SKM-1 treated with dmso at 0.1 percent for 144 hours (cell line): ENCODE results near the gene MYRIP.
A peak's percentile ranks its signal among the peaks of the same experiment; 100 is the strongest.

Experiments
- DNase-seq: peaks from one replicate; lab custom pipeline; 2025; ENCODE audit not compliant: unreplicated experiment; lab: John Stamatoyannopoulos, UW

MYRIP gene

DNA sequence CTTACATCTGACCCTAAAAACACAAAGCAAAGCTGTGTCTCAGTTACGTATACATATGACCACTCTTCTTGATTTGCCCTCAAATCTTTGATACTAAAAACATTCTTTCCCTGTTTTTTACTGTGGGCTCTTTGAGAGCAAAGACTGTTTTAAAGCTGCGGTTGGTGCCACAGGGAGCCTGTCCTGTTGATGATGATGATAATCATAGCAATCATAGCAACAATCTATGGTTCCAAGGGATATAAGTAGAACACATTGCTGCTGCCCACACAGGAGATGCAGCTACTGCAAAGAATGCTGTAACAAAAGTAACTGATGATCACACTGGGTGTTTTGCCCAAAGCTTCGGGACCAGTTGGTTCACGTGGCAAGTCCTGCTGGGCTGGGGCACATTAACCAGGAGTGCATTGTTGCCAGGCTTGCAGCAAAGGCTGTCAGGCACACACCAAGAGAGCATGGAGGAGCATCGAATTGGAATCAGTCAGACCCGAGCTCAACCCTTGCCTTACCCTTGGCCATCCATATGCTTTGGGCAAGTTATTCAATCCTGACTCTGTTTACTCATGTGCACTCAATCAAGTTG is 368.7 kb downstream of the MYRIP start:
- DNase-seq = no peak

DNA sequence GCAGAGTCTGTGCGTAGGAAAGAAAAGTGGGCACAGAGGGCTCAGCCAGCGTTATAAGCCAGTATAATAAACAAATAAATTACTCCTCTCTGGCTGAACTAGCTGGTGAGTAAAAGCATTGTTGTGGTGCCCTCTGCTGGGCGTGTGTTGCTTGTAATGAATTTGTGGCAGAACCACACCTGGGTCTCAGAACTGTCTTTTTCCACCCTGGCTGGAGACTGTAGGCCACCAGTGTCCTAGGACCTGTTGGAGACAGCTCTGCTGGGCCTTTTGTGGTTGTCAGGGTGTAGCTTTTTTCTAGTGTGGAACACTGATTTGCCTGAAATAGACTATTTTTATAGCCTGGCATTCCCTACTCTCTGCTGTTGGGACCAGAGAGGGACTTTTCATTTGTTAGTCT is 369.6 kb downstream of the MYRIP start:
- no peak for DNase-seq

DNA sequence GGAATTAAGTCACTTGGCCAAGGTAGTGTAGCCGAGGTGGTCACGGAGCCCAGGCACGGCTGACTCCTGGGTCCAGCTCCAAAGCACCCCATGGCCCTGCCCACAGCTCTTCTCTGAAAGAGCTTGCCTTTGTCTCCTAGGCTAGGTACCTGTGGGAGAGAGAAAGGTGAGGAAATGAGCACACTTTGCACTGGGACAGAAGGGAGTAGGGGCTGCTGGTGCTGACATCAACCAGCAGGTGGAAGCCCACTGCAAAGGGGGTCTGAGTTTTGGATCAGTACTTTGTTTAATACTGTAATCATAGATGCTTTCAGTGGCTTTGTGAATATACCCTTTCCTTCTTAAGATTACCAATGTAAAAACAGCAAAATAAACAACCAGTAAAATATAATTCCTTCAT is 371.8 kb downstream of the MYRIP start:
- DNase-seq = no peak

DNA sequence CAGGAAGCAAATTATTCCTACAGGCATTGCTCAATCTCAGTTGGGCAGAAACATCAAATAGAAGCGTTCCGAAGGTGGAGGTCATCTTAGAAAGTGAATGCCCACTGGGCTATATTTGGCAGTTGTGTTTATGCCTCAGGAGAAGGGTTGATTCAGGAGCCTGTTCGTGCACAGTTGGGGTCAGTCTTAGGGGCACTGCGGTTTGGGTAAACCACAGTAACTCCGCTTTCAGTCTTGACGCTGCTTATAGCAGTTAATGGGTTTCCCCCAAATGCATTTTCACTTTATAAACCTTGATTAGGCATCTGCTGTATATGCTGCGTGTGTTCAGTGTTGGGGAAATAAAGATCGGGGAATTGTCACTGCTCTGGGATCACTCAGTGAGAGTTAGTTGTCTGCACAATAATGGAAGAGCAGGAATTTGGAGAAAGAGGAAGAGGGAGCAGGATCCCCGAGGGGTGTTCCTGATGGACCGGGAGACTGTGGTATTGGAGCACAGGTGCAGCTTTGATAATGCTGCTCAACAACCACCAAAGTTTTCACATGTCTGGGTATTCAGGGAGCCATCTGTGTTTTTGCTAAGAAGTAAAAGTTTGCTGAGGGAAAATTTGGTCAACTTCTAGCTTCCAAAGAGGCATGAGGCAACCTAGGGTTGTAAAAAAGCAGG is 375.8 kb downstream of the MYRIP start:
- DNase-seq = no peak

DNA sequence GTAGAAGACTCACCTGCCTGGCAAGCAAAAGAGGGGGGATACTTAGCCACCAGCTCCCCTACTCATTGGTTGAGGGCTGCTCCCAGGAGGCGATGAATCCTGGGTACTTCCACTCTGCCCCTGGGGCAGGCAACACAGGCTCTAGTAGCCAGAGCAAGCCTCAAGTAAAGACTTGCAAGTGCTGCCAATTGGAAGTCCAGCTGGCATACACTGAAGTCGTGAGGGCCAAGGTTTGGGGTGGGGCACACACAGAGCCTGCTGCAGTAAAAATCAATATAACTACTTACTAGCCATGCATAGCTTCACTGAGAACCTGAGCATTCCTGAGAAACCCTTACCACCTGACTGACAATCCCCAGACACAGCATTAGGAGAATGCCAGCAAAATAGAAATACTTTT is 377.1 kb downstream of the MYRIP start:
- DNase-seq = no peak

DNA sequence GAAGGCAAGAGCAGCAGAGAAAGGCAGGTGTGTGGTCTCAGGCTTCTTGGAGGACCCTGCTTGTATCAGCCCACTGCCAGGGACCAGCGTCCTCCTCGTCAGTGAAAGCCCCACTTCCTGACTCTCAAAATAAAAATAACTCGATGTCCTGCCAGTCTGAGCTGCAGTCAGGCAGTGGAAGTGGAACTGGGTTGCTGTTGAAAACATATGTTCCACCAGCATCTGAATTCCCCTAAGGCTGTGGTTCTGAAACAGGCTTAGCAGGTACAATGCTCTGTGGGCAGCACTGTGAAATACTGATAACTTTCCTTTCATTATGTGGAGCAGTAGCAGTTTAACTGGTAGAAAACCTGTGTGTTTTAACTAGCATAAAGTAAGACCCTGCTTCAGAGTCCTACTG is 378.5 kb downstream of the MYRIP start:
- no peak for DNase-seq

DNA sequence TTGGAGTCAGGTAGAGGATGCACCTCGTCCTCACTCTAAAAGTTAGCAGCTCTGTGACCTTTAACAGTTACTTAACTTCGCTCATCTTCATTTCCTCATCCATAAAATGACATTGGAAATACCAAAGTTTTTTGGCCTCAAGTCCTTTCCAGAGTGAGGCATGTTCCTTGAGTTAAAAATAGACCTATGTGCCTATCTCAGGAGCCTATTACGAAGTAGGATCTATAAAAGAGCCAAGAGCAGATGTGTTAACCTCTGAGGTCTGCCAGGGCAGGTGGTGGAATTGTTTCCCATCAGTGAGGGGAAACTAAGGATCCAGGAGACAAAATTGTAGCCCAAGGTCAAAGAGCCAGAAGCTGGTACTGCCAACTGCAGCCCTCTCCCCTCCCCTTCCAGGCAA is 379.7 kb downstream of the MYRIP start:
- no peak for DNase-seq

DNA sequence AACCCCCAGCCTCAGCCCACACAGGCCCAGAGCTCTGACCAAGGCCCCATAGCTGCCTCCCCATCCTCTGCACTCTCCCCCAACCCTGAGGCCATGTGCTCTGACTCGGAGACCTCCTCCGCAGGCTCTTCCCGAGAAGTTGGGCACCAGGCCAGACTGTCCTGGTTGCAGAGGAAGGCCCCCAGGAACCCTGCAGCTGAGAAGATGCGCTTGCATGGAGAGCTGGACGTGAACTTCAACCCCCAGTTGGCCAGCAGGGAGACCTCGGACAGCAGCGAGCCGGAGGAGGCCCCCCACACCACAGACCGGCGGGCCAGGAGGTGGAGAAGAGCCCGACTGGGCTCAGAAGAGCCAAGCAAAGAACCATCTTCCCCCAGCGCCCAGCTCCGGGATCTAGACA is 380.6 kb downstream of the MYRIP start:
- DNase-seq = no peak

DNA sequence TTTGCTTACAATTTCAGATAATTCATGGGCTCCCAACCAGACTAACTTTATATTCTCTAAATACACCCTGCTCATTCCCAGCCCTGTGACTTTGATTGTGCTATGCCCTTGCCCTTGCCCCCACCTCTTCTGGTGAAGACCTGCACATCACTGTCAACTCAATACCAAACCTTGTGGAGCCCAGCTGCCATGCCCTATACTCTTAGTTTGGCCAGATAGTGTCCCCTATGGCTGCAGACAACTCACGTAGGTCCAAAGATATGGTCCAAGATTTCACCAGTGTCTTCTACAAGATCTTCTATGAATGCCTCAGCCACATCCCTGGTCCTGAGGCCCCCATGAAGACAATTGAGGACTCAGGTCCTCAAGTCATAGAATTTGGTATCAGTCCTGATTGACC is 381.8 kb downstream of the MYRIP start:
- no peak for DNase-seq

DNA sequence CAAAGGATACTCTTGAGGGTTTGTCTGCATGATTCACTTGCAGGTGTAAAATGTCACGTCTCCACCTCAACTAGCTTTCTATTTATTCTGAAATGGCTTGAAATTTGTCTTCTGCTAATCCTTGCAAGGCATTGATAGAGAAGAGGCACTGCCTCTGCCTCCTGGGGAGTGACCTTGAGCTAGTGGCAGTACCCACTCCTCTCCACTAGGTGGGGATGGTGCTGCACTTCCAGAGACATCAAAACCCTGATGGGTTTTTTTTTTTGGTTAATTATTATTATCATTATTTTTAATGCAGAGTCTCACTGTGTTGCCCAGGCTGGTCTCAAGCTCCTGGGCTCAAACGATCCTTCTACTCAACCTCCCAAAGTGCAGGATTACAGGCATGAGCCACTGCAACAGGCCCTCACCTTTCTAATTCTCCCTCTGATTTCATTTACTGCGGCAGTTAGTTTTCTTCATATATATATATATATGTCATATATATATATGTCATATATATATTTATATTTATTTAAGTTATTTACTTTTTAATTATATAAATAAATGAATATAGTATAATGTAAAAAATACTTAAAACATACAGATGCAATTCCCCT is 382.5 kb downstream of the MYRIP start:
- peak; percentile 50 for DNase-seq

DNA sequence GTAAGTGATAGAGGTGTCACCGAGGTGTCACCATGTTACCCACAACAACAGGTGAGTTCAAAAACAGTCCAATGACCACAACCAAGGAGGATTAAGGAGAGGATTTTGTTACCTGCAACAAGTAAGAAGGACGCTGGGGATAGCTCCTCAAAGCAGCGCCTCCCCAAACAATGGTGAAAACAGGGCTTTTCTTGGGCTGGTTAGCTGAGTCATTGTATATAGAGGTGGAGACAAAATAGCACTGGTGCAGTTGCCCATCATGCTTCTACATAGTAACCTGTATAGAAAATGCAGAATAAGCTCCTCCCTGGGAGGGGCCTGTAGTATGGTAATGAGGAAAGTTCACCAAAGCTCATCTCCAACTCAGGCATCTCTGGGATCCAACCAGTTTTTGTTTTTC is 383.2 kb downstream of the MYRIP start:
- no peak for DNase-seq

DNA sequence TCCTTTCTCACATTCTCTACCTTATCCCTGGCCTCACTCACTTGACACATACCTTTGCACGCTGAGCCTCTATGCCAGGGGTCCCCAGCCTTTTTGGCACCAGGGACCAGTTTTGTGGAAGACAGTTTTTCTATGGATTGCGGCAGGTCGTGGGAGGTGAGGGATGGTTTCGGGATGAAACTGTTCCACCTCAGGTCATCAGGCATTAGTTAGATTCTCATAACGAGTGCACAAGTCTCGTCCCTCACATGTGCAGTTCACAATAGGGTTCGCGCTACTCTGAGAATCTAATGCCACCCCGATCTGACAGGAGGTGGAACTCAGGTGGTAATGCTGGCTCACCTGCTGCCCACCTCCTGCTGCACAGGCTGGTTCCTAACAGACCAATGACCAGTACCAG is 387.6 kb downstream of the MYRIP start:
- DNase-seq = no peak

DNA sequence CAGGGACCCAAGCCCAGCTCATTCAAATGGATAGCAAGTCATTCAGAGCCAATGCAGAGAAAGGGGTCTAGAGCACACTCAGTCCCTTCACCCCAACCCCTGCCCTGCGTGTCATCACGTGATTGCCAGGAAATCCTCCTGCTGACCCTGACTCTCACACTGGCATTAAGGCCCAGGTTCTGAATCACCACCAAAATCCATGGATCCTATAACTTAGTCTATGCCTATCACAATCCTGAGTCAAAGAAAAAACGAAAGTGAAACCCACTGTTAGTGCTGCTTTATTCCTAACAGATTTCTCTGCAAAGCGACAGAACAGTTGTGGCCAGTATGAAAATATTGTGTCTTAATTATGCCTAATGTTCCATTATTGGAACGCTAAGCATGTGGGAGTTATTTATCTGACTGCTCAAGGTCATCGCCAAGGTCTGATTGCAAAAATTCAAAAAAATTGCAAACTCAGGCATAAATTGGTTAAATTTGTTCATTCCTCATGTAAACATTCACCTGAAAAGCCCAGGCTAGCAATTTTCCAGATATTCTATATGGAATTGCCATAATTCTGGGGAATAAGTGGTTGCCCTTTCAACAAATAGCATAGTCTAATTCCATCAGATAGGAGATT is 391.4 kb downstream of the MYRIP start:
- DNase-seq = no peak

DNA sequence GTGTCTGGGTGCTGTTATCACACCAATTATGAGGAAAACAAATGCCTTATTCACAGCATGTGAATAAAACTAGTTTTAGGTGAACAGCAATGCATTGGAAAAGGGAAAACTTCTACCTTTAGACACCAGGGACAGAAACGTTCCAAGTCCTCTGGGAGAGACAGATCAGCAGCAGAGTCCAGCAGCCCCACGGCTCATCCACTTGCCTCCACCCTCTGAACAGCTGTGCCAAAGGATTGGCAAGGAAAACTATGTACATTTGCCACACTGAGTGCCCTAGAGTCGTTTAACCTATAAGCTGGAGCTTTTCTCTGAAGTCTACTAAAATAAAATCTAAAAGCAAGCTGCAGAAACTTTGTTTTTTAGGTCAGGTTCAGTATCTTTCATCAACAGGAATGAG is 392.4 kb downstream of the MYRIP start:
- DNase-seq = no peak

DNA sequence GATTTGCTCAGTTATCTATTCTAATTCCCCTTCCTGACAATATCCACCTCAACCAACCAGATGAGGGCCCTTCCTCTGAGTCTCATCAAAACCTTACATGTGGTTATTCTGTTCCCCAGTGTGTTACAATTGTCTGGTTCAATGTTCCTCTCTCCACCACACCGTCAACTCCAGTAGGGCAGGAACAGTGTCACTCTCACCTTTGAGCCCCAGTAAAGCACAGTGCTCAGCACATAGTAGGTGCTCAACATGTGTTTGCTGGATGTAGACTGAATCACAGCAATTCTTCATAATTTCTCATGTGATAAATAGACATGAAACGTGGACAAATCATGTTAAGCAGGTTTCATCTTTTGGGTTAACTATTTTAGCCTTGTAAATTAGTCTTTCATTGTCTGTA is 397.1 kb downstream of the MYRIP start:
- no peak for DNase-seq

DNA sequence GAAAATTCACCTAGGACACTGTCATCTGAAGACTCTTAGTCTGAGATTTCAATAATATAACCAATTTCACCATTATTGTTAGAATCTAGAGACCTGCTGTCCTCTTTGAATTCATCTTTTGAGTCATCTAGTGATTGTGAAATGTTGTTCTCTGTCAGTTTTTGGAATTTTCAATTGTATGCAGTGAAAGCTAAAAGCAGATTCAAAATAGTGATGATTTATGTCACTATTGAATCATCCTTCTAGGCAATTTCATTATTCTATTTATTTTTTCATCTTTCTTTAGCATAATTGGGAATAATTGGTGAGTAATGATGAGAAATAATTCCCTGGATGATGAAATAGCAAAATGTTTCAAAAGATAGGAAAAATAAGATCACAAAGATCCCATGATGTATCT is 398.4 kb downstream of the MYRIP start:
- DNase-seq = no peak

DNA sequence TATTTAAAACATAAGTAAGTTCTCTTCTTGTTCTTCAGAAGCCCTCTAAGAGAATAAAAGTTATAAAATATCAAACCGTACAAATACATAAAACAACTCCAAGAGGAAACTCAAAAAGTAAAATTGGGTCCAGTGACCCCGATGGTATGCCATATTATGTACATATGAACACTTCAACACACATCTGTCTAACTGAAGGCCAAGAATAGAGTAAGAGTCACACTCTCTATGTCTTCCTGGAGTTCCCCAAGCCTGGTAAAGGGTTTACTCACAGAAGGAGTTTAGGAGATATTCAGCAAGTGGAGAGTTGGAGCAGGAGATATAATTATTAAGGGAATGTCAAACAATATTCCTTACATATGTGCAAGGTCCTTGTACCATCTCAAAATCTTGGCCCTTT is 398.8 kb downstream of the MYRIP start:
- no peak for DNase-seq

DNA sequence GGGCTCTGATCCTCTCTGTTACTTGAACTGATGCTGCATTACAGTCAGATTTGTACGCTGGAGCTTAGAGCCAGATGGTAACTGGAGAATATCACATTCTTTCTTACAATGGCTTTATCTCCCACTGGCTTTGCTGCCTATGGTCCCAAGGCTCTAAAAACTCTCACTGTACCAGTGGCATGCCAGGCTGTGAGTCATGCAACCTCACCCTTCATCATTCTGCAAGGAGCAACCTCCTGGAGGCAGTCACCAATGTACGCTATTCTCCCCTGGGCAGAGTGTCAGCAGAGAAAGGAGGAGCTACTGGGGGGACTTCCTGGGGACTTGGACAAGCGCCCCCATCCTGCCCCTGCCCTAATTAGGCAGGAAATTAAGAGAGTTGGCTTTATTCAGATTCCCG is 402.2 kb downstream of the MYRIP start:
- no peak for DNase-seq

DNA sequence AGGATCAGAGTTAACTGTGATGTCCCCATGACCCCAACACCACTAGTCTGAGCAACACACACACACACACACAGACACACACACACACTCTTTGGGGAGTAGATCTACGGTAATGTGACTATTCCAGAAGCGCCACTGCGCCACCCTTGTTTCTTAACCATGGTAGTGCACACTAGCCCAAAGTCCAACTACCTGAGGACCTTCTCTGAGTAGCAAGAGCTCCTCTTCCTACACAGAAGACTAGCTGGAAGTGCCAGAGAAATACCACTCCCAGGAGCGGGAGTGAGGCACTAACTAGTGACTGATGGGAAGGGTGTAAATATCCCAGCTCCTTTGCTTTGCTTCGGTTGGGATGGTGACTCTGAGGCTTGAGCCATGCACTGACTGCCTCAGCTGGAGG is 404.1 kb downstream of the MYRIP start:
- DNase-seq = no peak

DNA sequence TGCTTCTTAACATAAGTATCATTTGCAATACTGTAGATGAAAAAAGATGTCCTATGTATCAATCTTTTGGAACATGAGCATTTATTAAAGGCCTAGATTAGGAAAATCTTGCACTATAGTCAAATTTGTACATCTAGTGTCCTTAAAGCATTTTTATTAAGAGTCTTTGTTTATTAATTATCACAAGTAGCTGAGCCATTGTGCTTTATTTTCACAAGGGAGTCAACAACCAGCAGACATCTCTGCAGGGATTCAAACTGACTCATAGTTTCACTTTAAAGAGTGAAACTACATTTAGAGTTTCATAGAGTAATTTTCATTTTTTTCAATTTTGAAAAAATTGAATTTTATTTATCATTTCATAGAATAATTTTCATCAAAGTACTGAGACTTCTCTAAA is 405.6 kb downstream of the MYRIP start:
- no peak for DNase-seq

DNA sequence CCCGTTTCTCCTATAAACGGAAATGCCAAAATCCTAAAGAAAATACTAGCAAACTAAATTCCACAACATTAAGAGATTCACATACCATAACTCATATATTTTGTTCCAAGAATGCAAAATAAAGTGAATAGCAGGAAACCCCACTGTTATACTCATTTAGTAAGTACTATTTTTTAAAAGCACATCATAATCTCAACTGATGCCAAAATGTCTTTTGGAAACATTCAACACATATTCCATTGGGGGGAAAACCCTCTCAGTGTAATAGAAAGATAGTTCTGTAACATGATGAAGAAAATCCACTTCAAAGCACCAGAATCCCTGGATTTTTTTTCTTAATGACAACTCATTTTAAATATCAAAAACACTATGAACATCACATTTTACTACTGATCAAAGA is 407.1 kb downstream of the MYRIP start:
- DNase-seq = no peak

DNA sequence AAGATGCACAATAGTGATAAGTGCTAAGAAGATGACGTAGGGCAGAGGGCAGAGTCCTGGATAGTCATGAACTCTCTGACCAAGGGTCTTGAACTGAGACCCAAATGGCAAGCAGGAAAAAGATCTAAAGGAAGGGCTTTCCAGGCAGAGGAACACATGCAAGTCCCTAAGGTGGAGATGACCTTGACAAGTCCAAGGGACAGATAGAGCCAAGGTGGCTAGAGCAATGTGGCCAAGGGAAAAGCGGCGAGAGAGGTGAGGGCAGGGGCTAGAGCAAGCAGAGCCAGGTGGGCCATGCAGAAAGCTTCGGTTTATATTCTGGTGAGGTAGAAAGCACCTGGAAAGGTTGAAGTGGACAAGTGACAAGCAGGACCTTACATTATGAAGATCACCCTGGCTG is 414.4 kb downstream of the MYRIP start:
- DNase-seq = no peak
